ENCODE data around the gene MOK.

DNA sequence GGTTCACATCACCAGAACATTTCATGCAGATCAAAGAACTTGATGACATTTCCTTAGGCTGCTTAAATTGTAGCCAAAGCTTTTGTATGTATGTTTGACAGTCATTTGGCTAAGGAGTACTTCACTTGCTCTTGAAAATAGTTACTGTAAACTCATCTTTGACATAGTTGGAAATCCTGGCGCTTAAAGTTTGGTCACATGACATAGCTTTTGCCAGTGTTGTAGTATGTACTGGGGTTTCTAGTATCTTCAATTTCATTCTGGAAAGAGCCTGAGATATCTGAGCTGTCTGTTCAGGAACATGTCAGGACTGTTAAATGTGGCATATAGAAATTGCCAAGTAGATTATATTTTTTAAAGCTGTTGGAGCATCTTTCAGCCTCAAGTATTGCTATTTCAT, 109.5 kb downstream of the MOK start:
- TF ChIP-seq, protein P1, sequence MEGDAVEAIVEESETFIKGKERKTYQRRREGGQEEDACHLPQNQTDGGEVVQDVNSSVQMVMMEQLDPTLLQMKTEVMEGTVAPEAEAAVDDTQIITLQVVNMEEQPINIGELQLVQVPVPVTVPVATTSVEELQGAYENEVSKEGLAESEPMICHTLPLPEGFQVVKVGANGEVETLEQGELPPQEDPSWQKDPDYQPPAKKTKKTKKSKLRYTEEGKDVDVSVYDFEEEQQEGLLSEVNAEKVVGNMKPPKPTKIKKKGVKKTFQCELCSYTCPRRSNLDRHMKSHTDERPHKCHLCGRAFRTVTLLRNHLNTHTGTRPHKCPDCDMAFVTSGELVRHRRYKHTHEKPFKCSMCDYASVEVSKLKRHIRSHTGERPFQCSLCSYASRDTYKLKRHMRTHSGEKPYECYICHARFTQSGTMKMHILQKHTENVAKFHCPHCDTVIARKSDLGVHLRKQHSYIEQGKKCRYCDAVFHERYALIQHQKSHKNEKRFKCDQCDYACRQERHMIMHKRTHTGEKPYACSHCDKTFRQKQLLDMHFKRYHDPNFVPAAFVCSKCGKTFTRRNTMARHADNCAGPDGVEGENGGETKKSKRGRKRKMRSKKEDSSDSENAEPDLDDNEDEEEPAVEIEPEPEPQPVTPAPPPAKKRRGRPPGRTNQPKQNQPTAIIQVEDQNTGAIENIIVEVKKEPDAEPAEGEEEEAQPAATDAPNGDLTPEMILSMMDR (IDR thresholded peaks at IDR 0.05; ENCODE audit: low read depth, low read length), result no peak
- TF ChIP-seq EZH2phosphoT487 (IDR thresholded peaks at IDR 0.05; ENCODE audit: low read depth), result no peak

Data from OCI-LY3 (cell line).